Endothelial cell of umbilical vein (primary cell): ENCODE measurements around the gene RHOV. TPM values are rescaled to one million over a fixed set of nuclear protein-coding genes. Genes with fewer than 3 reads are reported as not detected.

Experiments used
- BruUV-seq: library from RNA; stranded (reverse); fragments of 400-500 nt; replicated peaks from 2 replicates; lab custom pipeline; 2021; lab: Mats Ljungman, UMichigan
- CTCF ChIA-PET: fragments of 300-600, 350-600 bp; sonication (Branson Sonifier 250); formaldehyde crosslinking; loops from one replicate; lab custom pipeline; 2021; ENCODE audit warnings: antibody characterized with exemption, inconsistent platforms; lab: Charles Lee
- POLR2A ChIA-PET: fragments of 300-600, 350-600 bp; sonication (Branson Sonifier 250); formaldehyde crosslinking; loops from one replicate; lab custom pipeline; 2021; ENCODE audit warnings: antibody characterized with exemption, inconsistent platforms; lab: Charles Lee
- DNase-seq: peaks from one replicate; pipeline ENCODE4 v3.0.0-alpha.2; 2011; ENCODE audit warnings: low read depth, low spot score
- FAIRE-seq: peaks from 2 replicates; lab custom pipeline; 2011; peaks lifted over from hg19 to GRCh38; lab: Jason Lieb, UNC
- H2AFZ ChIP-seq: 2 replicates; pipeline ENCODE4 v1.6.0; 2012; ENCODE audit warnings: low read depth, low read length, control low read depth, inconsistent platforms
- H3K27ac ChIP-seq: 2 replicates; pipeline ENCODE4 v1.5.1; 2011; ENCODE audit warnings: low read depth, mild to moderate bottlenecking, control low read depth, low read length, moderate library complexity; ENCODE audit not compliant: insufficient read depth
- H3K27me3 ChIP-seq, 2 experiments: 2 replicates each; pipeline versions ENCODE4 v1.6.0 to v1.6.1; 2011; ENCODE audit warnings: low read length in 2 of 2, mixed read lengths in 1 of 2; ENCODE audit not compliant: control insufficient read depth in 2 of 2, insufficient read depth in 2 of 2
- H3K36me3 ChIP-seq, 2 experiments: 2 replicates in 1 of 2; 3 replicates in 1 of 2; pipeline ENCODE4 v1.5.1; 2011; ENCODE audit warnings: low read length in 2 of 2, mild to moderate bottlenecking in 1 of 2, moderate library complexity in 1 of 2; ENCODE audit not compliant: control insufficient read depth in 2 of 2, insufficient read depth in 2 of 2; ENCODE audit errors: extremely low read depth in 1 of 2
- H3K4me1 ChIP-seq: 3 replicates; pipeline ENCODE4 v1.5.1; 2011; ENCODE audit warnings: mild to moderate bottlenecking, low read length; ENCODE audit not compliant: control insufficient read depth, insufficient read depth; ENCODE audit errors: extremely low read depth
- H3K4me2 ChIP-seq: 2 replicates; pipeline ENCODE4 v1.6.1; 2011; ENCODE audit warnings: low read length, control low read depth, mixed read lengths; ENCODE audit not compliant: insufficient read depth
- H3K4me3 ChIP-seq, 3 experiments: fragments of 200-600 bp in 1 of 3; sonication (generic), shearing (Covaris generic) in 1 of 3; replicated peaks in 1 of 3; 2 replicates each; pipeline ENCODE4 v1.5.1; 2011 to 2016; ENCODE audit warnings: control low read depth in 3 of 3, low read length in 3 of 3, mild to moderate bottlenecking in 2 of 3, inconsistent platforms in 1 of 3, low read depth in 1 of 3, moderate library complexity in 1 of 3; ENCODE audit not compliant: insufficient read depth in 1 of 3
- H3K79me2 ChIP-seq: 2 replicates; pipeline ENCODE4 v1.6.0; 2012; ENCODE audit warnings: low read length, inconsistent platforms; ENCODE audit not compliant: control insufficient read depth, insufficient read depth
- H3K9ac ChIP-seq: replicated peaks from 2 replicates; pipeline ENCODE3; 2011; ENCODE audit warnings: low read length, control low read depth; ENCODE audit not compliant: insufficient read depth; ENCODE audit errors: extremely low read depth
- H3K9me1 ChIP-seq: replicated peaks from 3 replicates; pipeline ENCODE4 v1.6.0; 2011; ENCODE audit warnings: mild to moderate bottlenecking, low read length; ENCODE audit not compliant: control insufficient read depth, insufficient read depth; ENCODE audit errors: extremely low read depth
- H3K9me3 ChIP-seq: replicated peaks from 2 replicates; pipeline ENCODE4 v1.5.1; 2012; ENCODE audit warnings: low read length, inconsistent platforms; ENCODE audit not compliant: control insufficient read depth, insufficient read depth
- H4K20me1 ChIP-seq: replicated peaks from 2 replicates; pipeline ENCODE3; 2011; ENCODE audit warnings: mild to moderate bottlenecking, low read length; ENCODE audit not compliant: control insufficient read depth, insufficient read depth; ENCODE audit errors: extremely low read depth
- CTCF ChIP-seq, 2 donors: IDR thresholded peaks; 1 replicate in 1 of 2; 2 replicates in 1 of 2; pipeline ENCODE4 v1.5.1; 2011; ENCODE audit warnings: low read length in 2 of 2, mild to moderate bottlenecking in 2 of 2, moderate library complexity in 2 of 2, control low read depth in 1 of 2, inconsistent platforms in 1 of 2, low read depth in 1 of 2; ENCODE audit not compliant: insufficient read depth in 1 of 2; ENCODE audit errors: extremely low read depth in 1 of 2
- EZH2 ChIP-seq: IDR thresholded peaks from 2 replicates; pipeline ENCODE4 v1.6.1; 2012; ENCODE audit warnings: borderline replicate concordance, low read depth, mild to moderate bottlenecking, moderate library complexity, low read length, inconsistent platforms; ENCODE audit not compliant: severe bottlenecking
- FOS ChIP-seq: IDR thresholded peaks from 2 replicates; pipeline ENCODE4 v1.6.1; 2011; ENCODE audit warnings: mild to moderate bottlenecking, low read length, moderate library complexity, borderline replicate concordance; ENCODE audit not compliant: insufficient read depth
- GATA2 ChIP-seq: IDR thresholded peaks from 2 replicates; pipeline ENCODE4 v1.7.0; 2011; ENCODE audit warnings: low read depth, mild to moderate bottlenecking, moderate library complexity, mixed read lengths, low read length; ENCODE audit not compliant: insufficient read length, insufficient read depth
- JUN ChIP-seq: IDR thresholded peaks from 2 replicates; pipeline ENCODE4 v1.6.1; 2011; ENCODE audit warnings: borderline replicate concordance, low read depth; ENCODE audit not compliant: insufficient read length, insufficient read depth
- MAX ChIP-seq: IDR thresholded peaks from 2 replicates; pipeline ENCODE4 v1.6.1; 2011; ENCODE audit not compliant: insufficient read depth, insufficient read length
- MYC ChIP-seq: IDR thresholded peaks from one replicate; pipeline ENCODE4 v1.6.1; 2011; ENCODE audit warnings: mild to moderate bottlenecking, low read depth, low read length
- POLR2A ChIP-seq: IDR thresholded peaks from 2 replicates; pipeline ENCODE4 v1.6.1; 2012; ENCODE audit warnings: low read depth, mild to moderate bottlenecking, control low read depth, low read length
- POLR2AphosphoS5 ChIP-seq: IDR thresholded peaks from 2 replicates; pipeline ENCODE4 v1.6.1; 2012; ENCODE audit warnings: low read depth, mild to moderate bottlenecking, control low read depth, low read length, moderate library complexity; ENCODE audit not compliant: insufficient read depth
- dilution Hi-C: fragments of 300-500 bp; cut with MboI; formaldehyde crosslinking; loops from one replicate; pipeline ENCODE4 v1.15.0; 2019; ENCODE audit warnings: low sequenced_read_pairs; ENCODE audit not compliant: extremely low pct_ligation_motif_present
- intact Hi-C: fragments of 100-400 bp; cut with micrococcal nuclease; formaldehyde crosslinking; loops from one replicate; pipeline ENCODE4 v1.10.0; 2022
- polyA plus RNA-seq, 4 experiments: library from polyadenylated mRNA; depleted of rRNA in 3 of 4; stranded (reverse) in 3 of 4; unstranded in 1 of 4; fragments of >200 nt; gene quantifications; 2 replicates each; pipeline versions ENCODE4 v1.2.1 to v1.2.3, GENCODE V29; 2011 to 2012; ENCODE audit warnings: missing spikeins in 1 of 4
- total RNA-seq: library from RNA; stranded (reverse); gene quantifications from 2 replicates; pipeline ENCODE4 v1.2.3, GENCODE V29; 2021

RHOV gene
- total and polyA plus RNA-seq, 2 donors (not counting 3 experiments of a cell fraction or from before 2014, with no cell fraction given) = 0.15 to 0.20 TPM

GRCh38 chr15:40892447-40893012 is 18.5 kb upstream of the RHOV start:
- Histone ChIP-seq H3K4me3 (no peak overlapping the region), H3K27me3 (no peaks in the 10 kb centered on the region), H3K27ac (no peak overlapping the region), H3K9ac (no peak overlapping the region), H4K20me1 (no peaks in the 10 kb centered on the region), H3K36me3 (peaks cover 0 to 2% of the 10 kb centered on the region in 2 experiments), H3K4me1 (peaks cover 14% of the 10 kb centered on the region), H3K4me2 (no peak overlapping the region), H3K9me3 (no peaks in the 10 kb centered on the region), H2AFZ (no peak overlapping the region), H3K9me1 (no peaks in the 10 kb centered on the region), H3K79me2 (peaks cover 18% of the 10 kb centered on the region)
- no TSS peak for BruUV-seq
- dilution Hi-C loops (no loop called here), intact Hi-C loops (loop anchor here (5.0 to 10.0 kb wide), 3 partner anchors 105 to 328 kb away; partner anchors contain the start of genes CCDC32 and RPUSD2)
- ChIA-PET CTCF (interaction anchor here (0.6 to 4.0 kb wide), 33 partner anchors 10 to 372 kb away, joined by 3 to 48 read pairs (median 5); partner anchors contain the start of genes C15orf62, CHP1, EXD1 and RAD51), POLR2A (interaction anchor here (1.1 kb wide), 1 partner anchor 34 kb away, joined by 5 read pairs; no protein-coding TSS in a partner anchor)
- FAIRE-seq = no peak
- TF ChIP-seq MAX (no peak), EZH2 (no peak), CTCF (IDR thresholded peaks at IDR 0.05; ENCODE audit: extremely low read depth in 1 of 2, insufficient read depth in 1 of 2, low read depth in 1 of 2, low read length in 2 of 2) (no peak), POLR2A (no peak), MYC (no peak), POLR2AphosphoS5 (no peak), FOS (no peak), JUN (no peak), GATA2 (no peak)
- DNase-seq = no peak
